ENCODE measurements around the gene RNASEH2A.

RNASEH2A gene

DNA sequence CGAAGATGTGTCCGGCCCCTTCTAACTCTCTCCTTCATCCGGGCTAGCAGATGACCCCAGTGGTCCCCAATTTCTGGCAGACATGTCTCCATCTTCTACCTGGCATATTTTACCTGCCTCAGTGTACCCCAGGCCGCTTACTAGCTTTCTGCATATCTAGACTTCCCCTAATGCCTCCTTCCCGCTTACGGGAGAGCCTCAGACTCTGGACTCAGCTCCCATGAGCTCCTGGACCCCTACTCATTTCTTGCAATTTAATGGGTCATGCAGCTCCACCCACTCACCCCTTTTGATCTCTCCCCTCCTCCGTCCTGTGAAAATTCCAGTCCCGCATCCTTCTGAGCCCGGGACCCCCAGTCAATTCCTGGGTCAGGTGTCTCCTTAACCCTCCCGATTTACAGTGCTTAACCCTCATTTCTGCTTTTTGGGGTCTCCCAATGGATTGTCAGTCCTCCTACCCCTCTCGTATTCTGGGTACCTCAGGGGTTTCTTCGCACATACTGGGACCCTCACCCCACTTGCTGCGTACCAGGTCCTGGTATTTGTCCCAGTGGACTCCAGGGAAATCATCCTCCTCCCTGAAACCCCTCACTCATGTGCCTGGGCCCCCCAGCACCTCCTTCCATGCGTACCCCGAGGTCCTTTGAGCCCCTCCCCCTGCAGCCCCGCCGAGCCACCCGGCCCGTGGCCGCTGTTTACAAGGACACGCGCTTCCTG, 15.6 kb upstream of the RNASEH2A start:
- TF ChIP-seq, protein P1, sequence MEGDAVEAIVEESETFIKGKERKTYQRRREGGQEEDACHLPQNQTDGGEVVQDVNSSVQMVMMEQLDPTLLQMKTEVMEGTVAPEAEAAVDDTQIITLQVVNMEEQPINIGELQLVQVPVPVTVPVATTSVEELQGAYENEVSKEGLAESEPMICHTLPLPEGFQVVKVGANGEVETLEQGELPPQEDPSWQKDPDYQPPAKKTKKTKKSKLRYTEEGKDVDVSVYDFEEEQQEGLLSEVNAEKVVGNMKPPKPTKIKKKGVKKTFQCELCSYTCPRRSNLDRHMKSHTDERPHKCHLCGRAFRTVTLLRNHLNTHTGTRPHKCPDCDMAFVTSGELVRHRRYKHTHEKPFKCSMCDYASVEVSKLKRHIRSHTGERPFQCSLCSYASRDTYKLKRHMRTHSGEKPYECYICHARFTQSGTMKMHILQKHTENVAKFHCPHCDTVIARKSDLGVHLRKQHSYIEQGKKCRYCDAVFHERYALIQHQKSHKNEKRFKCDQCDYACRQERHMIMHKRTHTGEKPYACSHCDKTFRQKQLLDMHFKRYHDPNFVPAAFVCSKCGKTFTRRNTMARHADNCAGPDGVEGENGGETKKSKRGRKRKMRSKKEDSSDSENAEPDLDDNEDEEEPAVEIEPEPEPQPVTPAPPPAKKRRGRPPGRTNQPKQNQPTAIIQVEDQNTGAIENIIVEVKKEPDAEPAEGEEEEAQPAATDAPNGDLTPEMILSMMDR (conservative IDR thresholded peaks at IDR 0.05; ENCODE audit: low read depth, low read length): no peak
- no peak for DNase-seq (ENCODE audit: low read depth)
- peak overlapping the region; percentile 76 for H3K4me3 ChIP-seq (ENCODE audit: low read length)

DNA sequence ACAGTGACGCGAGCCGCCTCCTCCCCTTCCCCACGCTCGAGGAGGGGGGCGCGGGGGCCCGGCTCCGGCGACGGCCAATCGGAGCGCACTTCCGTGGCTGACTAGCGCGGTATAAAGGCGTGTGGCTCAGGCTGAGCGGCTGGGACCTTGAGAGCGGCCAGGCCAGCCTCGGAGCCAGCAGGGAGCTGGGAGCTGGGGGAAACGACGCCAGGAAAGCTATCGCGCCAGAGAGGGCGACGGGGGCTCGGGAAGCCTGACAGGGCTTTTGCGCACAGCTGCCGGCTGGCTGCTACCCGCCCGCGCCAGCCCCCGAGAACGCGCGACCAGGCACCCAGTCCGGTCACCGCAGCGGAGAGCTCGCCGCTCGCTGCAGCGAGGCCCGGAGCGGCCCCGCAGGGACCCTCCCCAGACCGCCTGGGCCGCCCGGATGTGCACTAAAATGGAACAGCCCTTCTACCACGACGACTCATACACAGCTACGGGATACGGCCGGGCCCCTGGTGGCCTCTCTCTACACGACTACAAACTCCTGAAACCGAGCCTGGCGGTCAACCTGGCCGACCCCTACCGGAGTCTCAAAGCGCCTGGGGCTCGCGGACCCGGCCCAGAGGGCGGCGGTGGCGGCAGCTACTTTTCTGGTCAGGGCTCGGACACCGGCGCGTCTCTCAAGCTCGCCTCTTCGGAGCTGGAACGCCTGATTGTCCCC, 14.9 kb upstream of the RNASEH2A start, which contains the start of gene JUNB:
JUNB (plus strand) TSS at position 142 of the 706 bp plus-strand sequence; CDS start at position 428, 286 bp downstream.
- H3K4me3 ChIP-seq (ENCODE audit: low read length): peak within 1 kb of the TSS; percentile 76
- TF ChIP-seq, protein P1 (conservative IDR thresholded peaks at IDR 0.05; ENCODE audit: low read depth, low read length): no peak
- DNase-seq (ENCODE audit: low read depth): peak; percentile 81

DNA sequence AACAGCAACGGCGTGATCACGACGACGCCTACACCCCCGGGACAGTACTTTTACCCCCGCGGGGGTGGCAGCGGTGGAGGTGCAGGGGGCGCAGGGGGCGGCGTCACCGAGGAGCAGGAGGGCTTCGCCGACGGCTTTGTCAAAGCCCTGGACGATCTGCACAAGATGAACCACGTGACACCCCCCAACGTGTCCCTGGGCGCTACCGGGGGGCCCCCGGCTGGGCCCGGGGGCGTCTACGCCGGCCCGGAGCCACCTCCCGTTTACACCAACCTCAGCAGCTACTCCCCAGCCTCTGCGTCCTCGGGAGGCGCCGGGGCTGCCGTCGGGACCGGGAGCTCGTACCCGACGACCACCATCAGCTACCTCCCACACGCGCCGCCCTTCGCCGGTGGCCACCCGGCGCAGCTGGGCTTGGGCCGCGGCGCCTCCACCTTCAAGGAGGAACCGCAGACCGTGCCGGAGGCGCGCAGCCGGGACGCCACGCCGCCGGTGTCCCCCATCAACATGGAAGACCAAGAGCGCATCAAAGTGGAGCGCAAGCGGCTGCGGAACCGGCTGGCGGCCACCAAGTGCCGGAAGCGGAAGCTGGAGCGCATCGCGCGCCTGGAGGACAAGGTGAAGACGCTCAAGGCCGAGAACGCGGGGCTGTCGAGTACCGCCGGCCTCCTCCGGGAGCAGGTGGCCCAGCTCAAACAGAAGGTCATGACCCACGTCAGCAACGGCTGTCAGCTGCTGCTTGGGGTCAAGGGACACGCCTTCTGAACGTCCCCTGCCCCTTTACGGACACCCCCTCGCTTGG, 14.1 kb upstream of the RNASEH2A start:
- peak overlapping the region; percentile 76 for H3K4me3 ChIP-seq (ENCODE audit: low read length)
- DNase-seq (ENCODE audit: low read depth): no peak
- TF ChIP-seq, protein P1 (conservative IDR thresholded peaks at IDR 0.05; ENCODE audit: low read depth, low read length): no peak

DNA sequence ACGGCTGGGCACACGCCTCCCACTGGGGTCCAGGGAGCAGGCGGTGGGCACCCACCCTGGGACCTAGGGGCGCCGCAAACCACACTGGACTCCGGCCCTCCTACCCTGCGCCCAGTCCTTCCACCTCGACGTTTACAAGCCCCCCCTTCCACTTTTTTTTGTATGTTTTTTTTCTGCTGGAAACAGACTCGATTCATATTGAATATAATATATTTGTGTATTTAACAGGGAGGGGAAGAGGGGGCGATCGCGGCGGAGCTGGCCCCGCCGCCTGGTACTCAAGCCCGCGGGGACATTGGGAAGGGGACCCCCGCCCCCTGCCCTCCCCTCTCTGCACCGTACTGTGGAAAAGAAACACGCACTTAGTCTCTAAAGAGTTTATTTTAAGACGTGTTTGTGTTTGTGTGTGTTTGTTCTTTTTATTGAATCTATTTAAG, 13.5 kb upstream of the RNASEH2A start:
- no peak for DNase-seq (ENCODE audit: low read depth)
- TF ChIP-seq, protein P1 (conservative IDR thresholded peaks at IDR 0.05; ENCODE audit: low read depth, low read length): no peak
- peak overlapping the region; percentile 76 for H3K4me3 ChIP-seq (ENCODE audit: low read length)

DNA sequence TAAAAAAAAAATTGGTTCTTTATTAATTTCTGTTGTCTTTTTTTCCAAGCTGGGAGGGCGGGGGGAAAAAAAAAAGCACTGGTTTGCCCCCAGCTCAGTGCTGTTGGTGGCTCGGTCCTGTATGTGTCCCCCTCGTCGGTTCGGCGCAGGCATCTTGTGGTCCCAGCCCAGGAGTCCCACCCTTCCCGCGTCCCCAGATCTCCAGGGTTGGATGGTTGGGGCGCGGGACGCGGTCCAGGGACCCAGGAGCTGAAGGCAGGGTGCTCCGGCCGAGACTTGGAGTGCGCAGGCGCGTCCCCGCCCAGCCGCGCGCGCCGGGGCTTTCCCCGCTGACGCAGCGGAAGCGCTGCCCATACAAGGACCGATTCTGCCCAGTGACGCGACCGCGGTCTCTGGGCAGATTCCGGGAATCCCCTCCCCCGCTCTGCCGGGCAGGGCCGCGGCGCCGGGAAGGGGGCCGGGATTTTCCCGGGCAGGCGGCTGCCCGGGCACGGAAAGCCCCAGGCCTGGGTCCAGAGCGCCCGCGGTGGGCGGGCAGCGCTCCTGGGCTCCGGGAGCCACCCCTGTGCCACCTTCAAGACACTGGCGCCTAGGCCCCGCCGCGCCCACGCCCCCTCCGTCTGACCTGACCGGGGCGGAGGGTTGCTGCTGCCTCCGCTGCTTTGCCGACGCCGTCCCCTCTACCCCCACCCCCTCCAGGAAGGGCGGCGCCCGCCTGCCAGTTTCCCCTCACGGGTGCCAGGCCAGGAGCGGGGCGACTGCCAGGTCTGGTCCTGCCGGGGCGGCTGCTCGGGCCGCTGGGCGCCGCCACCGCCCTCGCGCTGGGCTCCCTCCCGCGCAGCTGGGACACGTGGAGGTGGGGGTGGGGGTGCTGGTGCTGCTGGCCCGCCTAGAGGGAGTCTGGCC, 12.8 kb upstream of the RNASEH2A start:
- H3K4me3 ChIP-seq (ENCODE audit: low read length): peak overlapping the region; percentile 76
- peak; percentile 75 for DNase-seq (ENCODE audit: low read depth)
- TF ChIP-seq, protein P1 (conservative IDR thresholded peaks at IDR 0.05; ENCODE audit: low read depth, low read length): no peak
